PC-3 (cell line): ENCODE results near the gene ZBTB7A.

Source experiments
- CTCF ChIP-seq: fragments of 300-600 bp; sonication (generic); conservative IDR thresholded peaks from 2 replicates; pipeline ENCODE4 v1.5.1; 2017; ENCODE audit warnings: antibody characterized with exemption, low read depth, mild to moderate bottlenecking, low read length
- EZH2 ChIP-seq: fragments of 300-600 bp; sonication (generic); IDR thresholded peaks from one replicate; pipeline ENCODE4 v1.6.1; 2017; ENCODE audit warnings: antibody characterized with exemption, mild to moderate bottlenecking, low read length; ENCODE audit not compliant: unreplicated experiment
- EZH2phosphoT487 ChIP-seq: fragments of 300-600 bp; sonication (generic); IDR thresholded peaks from 2 replicates; pipeline ENCODE4 v1.6.1; 2018; ENCODE audit warnings: mild to moderate bottlenecking, antibody characterized with exemption, low read length, borderline replicate concordance

GRCh38 chr19:4042731-4043082, 24.0 kb downstream of the ZBTB7A start:
- no peak for TF ChIP-seq CTCF
- TF ChIP-seq EZH2 = no peak
- no peak for TF ChIP-seq EZH2phosphoT487
